ENCODE measurements around the gene PLXDC2.
"Not testable (repeated sequence)": the region's sequence is repeated elsewhere in the genome, so short reads cannot be mapped to it uniquely, and the experiment has no call there.

The PLXDC2 gene

DNA sequence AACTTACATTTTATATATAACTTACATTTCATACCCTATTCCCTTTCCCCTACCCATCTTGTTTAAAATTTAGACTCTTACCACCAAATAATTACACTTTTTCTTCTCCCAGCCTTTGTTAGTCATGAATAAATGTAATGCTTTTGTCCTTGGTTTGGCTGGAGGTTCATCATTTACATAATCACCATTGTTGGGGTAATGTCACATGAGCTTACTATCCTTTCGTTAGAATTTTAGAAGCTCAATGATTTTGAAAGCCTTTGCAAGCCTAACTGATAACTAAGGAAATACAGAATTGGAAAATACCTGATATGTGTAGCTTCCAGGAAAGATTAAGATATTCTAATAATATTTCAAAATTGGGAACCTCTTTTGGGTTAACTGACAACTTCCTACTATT, 171.7 kb downstream of the PLXDC2 start:
- no peak for DNase-seq (ENCODE audit: insufficient read length, low spot score)
- FAIRE-seq = no peak
- TF ChIP-seq, protein P1, sequence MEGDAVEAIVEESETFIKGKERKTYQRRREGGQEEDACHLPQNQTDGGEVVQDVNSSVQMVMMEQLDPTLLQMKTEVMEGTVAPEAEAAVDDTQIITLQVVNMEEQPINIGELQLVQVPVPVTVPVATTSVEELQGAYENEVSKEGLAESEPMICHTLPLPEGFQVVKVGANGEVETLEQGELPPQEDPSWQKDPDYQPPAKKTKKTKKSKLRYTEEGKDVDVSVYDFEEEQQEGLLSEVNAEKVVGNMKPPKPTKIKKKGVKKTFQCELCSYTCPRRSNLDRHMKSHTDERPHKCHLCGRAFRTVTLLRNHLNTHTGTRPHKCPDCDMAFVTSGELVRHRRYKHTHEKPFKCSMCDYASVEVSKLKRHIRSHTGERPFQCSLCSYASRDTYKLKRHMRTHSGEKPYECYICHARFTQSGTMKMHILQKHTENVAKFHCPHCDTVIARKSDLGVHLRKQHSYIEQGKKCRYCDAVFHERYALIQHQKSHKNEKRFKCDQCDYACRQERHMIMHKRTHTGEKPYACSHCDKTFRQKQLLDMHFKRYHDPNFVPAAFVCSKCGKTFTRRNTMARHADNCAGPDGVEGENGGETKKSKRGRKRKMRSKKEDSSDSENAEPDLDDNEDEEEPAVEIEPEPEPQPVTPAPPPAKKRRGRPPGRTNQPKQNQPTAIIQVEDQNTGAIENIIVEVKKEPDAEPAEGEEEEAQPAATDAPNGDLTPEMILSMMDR (IDR thresholded peaks at IDR 0.05; ENCODE audit: insufficient read depth, missing control alignments) = no peak

DNA sequence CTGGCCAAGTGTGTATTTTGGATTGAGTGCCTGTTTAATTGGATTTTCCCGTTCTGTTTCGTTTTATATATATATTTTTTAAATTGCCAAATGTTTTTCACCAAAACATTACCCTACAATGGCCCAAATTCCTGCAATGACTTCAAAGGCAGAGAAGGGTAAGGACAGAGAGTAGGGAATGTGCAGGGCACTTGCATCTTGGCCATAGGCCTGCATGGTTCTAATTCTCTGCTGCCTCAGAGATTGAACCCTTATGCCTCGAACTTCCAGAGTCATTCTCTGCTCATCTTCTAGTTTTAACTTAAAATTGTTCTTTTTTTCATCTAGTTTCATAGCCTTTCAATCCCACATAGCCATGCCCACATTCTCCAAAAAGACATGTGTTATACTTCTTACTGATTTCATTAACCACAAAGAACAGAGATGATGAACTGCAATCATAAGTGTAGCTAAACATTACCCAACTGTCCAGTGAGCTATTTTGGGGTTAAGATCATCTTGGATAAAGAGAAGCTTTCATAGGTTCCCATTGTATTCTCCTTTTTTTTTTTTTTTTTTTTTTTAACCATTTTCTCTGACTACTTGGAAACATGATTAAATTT, 177.6 kb downstream of the PLXDC2 start:
- FAIRE-seq = no peak
- no peak for DNase-seq (ENCODE audit: insufficient read length, low spot score)
- TF ChIP-seq, protein P1 (IDR thresholded peaks at IDR 0.05; ENCODE audit: insufficient read depth, missing control alignments) = no peak

DNA sequence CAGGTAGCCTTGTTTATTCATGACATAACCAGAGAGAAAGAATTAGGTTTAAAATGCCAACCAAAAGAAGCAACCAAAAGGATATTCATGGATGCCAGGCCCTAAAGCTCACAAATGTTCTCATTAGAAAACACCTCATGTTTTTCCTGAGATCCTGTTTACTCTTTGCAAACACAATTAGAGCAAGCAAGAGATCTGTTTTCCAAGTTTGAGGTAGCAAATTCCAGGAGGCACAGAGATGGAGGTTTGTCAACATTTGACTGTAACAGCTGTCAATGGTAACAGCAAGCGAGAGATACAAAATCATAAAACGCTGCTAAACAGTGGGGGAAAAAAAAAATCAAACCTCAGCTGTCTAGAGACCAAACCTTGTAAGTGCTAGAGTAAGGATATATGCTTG, 182.2 kb downstream of the PLXDC2 start:
- no peak for DNase-seq (ENCODE audit: insufficient read length, low spot score)
- no peak for FAIRE-seq
- TF ChIP-seq, protein P1 (IDR thresholded peaks at IDR 0.05; ENCODE audit: insufficient read depth, missing control alignments) = no peak

DNA sequence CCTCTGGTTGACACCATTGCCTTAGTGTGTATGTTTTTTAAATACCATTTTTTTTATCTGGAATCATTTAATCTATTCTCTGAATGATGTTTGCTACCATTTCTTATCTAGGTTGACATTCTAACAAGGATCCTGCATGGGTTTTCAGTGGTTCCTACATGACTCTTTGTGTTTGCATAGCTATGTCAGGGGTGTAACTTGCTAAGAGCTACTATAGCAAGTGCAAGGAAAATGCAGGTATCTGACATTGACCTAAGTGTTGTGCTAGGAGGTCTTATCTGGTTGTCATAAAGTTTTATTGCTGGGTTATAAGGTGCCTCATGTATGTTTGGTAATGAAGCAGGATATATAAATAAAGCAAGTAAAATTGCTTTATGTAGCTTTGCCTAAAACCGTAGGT, 183.2 kb downstream of the PLXDC2 start:
- FAIRE-seq = no peak
- TF ChIP-seq, protein P1 (IDR thresholded peaks at IDR 0.05; ENCODE audit: insufficient read depth, missing control alignments) = no peak

DNA sequence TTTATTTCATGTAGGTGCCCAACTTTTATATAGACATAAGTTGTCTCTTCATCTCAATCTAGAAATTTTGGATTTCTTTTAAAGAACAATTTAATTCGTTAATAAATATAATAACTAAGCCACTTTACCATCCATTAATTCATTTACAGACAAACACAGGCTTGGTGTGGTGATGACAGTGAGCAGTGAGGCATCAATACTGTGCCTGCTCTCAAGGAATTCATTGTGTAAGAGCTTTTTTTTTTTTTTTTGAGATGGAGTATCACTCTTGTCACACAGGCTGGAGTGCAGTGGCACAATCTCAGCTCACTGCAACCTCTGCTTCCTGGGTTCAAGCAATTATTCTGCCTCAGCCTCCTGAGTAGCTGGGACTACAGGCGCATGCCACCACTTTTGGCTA, 185.8 kb downstream of the PLXDC2 start:
- not testable (repeated sequence) for DNase-seq (ENCODE audit: insufficient read length, low spot score); FAIRE-seq

More for the DNA sequence above, 183.2 kb downstream of the PLXDC2 start:
- no peak for DNase-seq (ENCODE audit: insufficient read length, low spot score)

GRCh38 chr10:20002657-20003056, 186.4 kb downstream of the PLXDC2 start:
- FAIRE-seq (no peak), DNase-seq (ENCODE audit: insufficient read length, low spot score) (no peak)
- TF ChIP-seq, protein P1 (IDR thresholded peaks at IDR 0.05; ENCODE audit: insufficient read depth, missing control alignments) = no peak

DNA sequence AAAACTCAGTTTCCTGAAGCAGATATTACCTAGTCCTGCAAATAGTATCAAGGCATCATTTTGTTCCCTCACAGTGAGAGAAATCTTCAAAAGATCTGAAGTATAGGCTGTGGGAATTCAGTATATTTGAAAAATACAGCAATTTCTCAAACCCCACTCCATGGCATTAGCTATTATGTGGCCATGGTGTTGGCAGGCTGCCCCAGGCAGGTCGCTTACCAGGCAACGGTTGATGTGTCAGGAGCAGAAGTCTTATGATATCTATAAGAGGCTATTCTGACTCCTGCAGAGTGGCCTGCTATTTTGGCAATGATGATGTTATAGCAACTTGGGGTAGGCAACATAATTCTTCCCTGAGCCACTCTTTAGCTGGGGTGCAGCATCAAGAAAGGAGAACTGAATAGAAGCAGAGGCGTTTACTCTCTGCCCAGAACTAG, 187.9 kb downstream of the PLXDC2 start:
- FAIRE-seq = no peak
- TF ChIP-seq, protein P1 (IDR thresholded peaks at IDR 0.05; ENCODE audit: insufficient read depth, missing control alignments) = no peak
- DNase-seq (ENCODE audit: insufficient read length, low spot score) = no peak

- no peak for DNase-seq (ENCODE audit: insufficient read length, low spot score)
- no peak for FAIRE-seq
- TF ChIP-seq, protein P1 (IDR thresholded peaks at IDR 0.05; ENCODE audit: insufficient read depth, missing control alignments) = no peak
These were observed 189.4 kb downstream of the PLXDC2 start for GRCh38 chr10:20005638-20006037.

All from D721Med (cell line).